CD4-positive, alpha-beta T cell (primary cell): ENCODE results near the gene GPR3. TPM values are rescaled to one million over a fixed set of nuclear protein-coding genes. Genes with fewer than 3 reads are reported as not detected.

ENCODE experiments used
- ATAC-seq: fragments of 200-7000 bp; cut with Tn5 transposase; one replicate; pipeline ENCODE4 v1.10.0; 2022; ENCODE audit warnings: mild to moderate bottlenecking; ENCODE audit not compliant: poor library complexity
- CTCF ChIA-PET: fragments of 350-600 bp; sonication (Branson Sonifier 250); formaldehyde crosslinking; loops from one replicate; lab custom pipeline; 2021; ENCODE audit warnings: antibody characterized with exemption, inconsistent platforms; lab: Charles Lee
- POLR2A ChIA-PET: fragments of 350-600 bp; sonication (Branson Sonifier 250); formaldehyde crosslinking; loops from one replicate; lab custom pipeline; 2021; ENCODE audit warnings: antibody characterized with exemption, inconsistent platforms; lab: Charles Lee
- DNase-seq, 14 experiments: peaks; one replicate each; pipeline ENCODE4 v3.0.0-alpha.2; 2013 to 2020; ENCODE audit warnings: mixed read lengths in 2 of 14
- H3K27ac ChIP-seq, 2 donors: one replicate each; pipeline versions ENCODE4 v1.5.1 to v1.7.0; 2013; ENCODE audit warnings: low read length in 2 of 2, low read depth in 1 of 2, mild to moderate bottlenecking in 1 of 2
- H3K27me3 ChIP-seq, 2 experiments: 1 replicate in 1 of 2; 2 replicates in 1 of 2; pipeline versions ENCODE4 v1.6.1 to v1.7.0; 2013; ENCODE audit warnings: low read length in 2 of 2, control low read depth in 1 of 2, mild to moderate bottlenecking in 1 of 2, moderate library complexity in 1 of 2; ENCODE audit not compliant: insufficient read depth in 2 of 2, control insufficient read depth in 1 of 2
- H3K36me3 ChIP-seq: one replicate; pipeline ENCODE4 v1.6.1; 2013; ENCODE audit warnings: low read length, control low read depth; ENCODE audit not compliant: insufficient read depth
- H3K4me1 ChIP-seq: one replicate; pipeline ENCODE4 v1.6.1; 2013; ENCODE audit warnings: low read length, control low read depth; ENCODE audit not compliant: insufficient read depth
- H3K4me3 ChIP-seq: one replicate; pipeline ENCODE4 v1.5.1; 2013; ENCODE audit warnings: mild to moderate bottlenecking, low read length, moderate library complexity
- H3K9me3 ChIP-seq, 2 experiments: 1 replicate in 1 of 2; 2 replicates in 1 of 2; pipeline versions ENCODE4 v1.6.1 to v1.7.0; 2013; ENCODE audit warnings: low read length in 2 of 2, mild to moderate bottlenecking in 2 of 2, control low read depth in 1 of 2, moderate library complexity in 1 of 2; ENCODE audit not compliant: control insufficient read depth in 1 of 2, insufficient read depth in 1 of 2
- H3K27ac Mint-ChIP-seq: one replicate; pipeline ENCODE4 v1.8.0; 2020; ENCODE audit warnings: mixed read lengths
- H3K27me3 Mint-ChIP-seq: one replicate; pipeline ENCODE4 v1.8.0; 2021; ENCODE audit warnings: mixed read lengths
- H3K36me3 Mint-ChIP-seq: one replicate; pipeline ENCODE4 v1.8.0; 2021; ENCODE audit warnings: low read depth, mixed read lengths
- H3K4me1 Mint-ChIP-seq: one replicate; pipeline ENCODE4 v1.8.0; 2021; ENCODE audit warnings: low read depth, mixed read lengths
- H3K4me3 Mint-ChIP-seq: one replicate; pipeline ENCODE4 v1.8.0; 2020; ENCODE audit warnings: mild to moderate bottlenecking, mixed read lengths
- H3K9me3 Mint-ChIP-seq: one replicate; pipeline ENCODE4 v1.8.0; 2020; ENCODE audit warnings: mixed read lengths
- CTCF ChIP-seq: fragments of 200-600 bp; IDR thresholded peaks from one replicate; pipeline ENCODE4 v1.8.0; 2022; ENCODE audit warnings: antibody characterized with exemption, mild to moderate bottlenecking
- intact Hi-C, 2 experiments: fragments of 100-400 bp; cut with DNase I in 1 of 2; cut with micrococcal nuclease in 1 of 2; formaldehyde crosslinking; loops; one replicate each; pipeline versions ENCODE4 v1.15.1 to v1.9.0; 2023 to 2025; cut with DNase I, micrococcal nuclease
- total RNA-seq, 174 experiments: library from RNA in 2 of 174; stranded (reverse) in 2 of 174; gene quantifications; one replicate each; pipeline ENCODE4 v1.2.3 and lab custom pipeline; 2021 to 2026

The GPR3 gene
- total RNA-seq, 2 experiments from 2014 or later = 0.14 to 0.19 TPM

- Mint-ChIP-seq H3K4me3 (peak overlapping the region; percentile 27), H3K36me3 (peaks cover 10% of the 10 kb centered on the region), H3K27me3 (no peaks in the 10 kb centered on the region), H3K4me1 (peaks cover 87% of the 10 kb centered on the region), H3K27ac (peak overlapping the region; percentile 80), H3K9me3 (no peaks in the 10 kb centered on the region)
- intact Hi-C loops = loop anchor here (5.0 kb wide), 2 partner anchors 39 to 59 kb away; partner anchors contain the start of gene WASF2 (in 1 of the 2)
- ATAC-seq (no peak), DNase-seq (no peak)
- H3K4me1 ChIP-seq = peaks cover 90% of the 10 kb centered on the region
- H3K27me3 ChIP-seq = no peaks in the 10 kb centered on the region
- H3K36me3 ChIP-seq = no peaks in the 10 kb centered on the region
- ChIA-PET CTCF (no interaction called here), POLR2A (interaction anchor here (1.1 to 1.3 kb wide), 2 partner anchors 10 to 56 kb away, joined by 4 to 5 read pairs; partner anchors contain the start of gene WASF2)
- no peak for TF ChIP-seq CTCF
- H3K9me3 ChIP-seq = no peaks in the 10 kb centered on the region
- no peak overlapping the region for H3K27ac ChIP-seq
- no peak overlapping the region for H3K4me3 ChIP-seq
Observed at GRCh38 chr1:27433706-27434105, 41.3 kb downstream of the GPR3 start.

GRCh38 chr1:27435566-27436203, 43.3 kb downstream of the GPR3 start:
- intact Hi-C loops = loop anchor here (5.0 kb wide), 2 partner anchors 37 to 87 kb away; no protein-coding TSS in a partner anchor
- no peaks in the 10 kb centered on the region for H3K9me3 Mint-ChIP-seq
- ChIA-PET POLR2A (interaction anchor here (0.9 to 3.2 kb wide), 10 partner anchors 8 to 86 kb away, joined by 3 to 23 read pairs (median 4); partner anchors contain the start of gene WASF2), CTCF (interaction anchor here (0.9 to 1.8 kb wide), 2 partner anchors 19 to 41 kb away, joined by 3 to 10 read pairs; no protein-coding TSS in a partner anchor)
- H3K27me3 Mint-ChIP-seq = no peaks in the 10 kb centered on the region
- H3K27me3 ChIP-seq = no peaks in the 10 kb centered on the region
- peak overlapping the region; percentile 54 to 65 for H3K27ac ChIP-seq
- peak overlapping the region; percentile 21 for H3K4me3 ChIP-seq
- DNase-seq (peak in 3 of 14 experiments; percentile 36 to 60 (median 59)), ATAC-seq (no peak)
- no peak for TF ChIP-seq CTCF
- peaks cover 83% of the 10 kb centered on the region for H3K4me1 Mint-ChIP-seq
- peaks cover 9% of the 10 kb centered on the region for H3K36me3 ChIP-seq
- H3K4me3 Mint-ChIP-seq = peak overlapping the region; percentile 73
- H3K36me3 Mint-ChIP-seq = peaks cover 24% of the 10 kb centered on the region
- H3K9me3 ChIP-seq = no peaks in the 10 kb centered on the region
- peaks cover 77% of the 10 kb centered on the region for H3K4me1 ChIP-seq
- H3K27ac Mint-ChIP-seq = peak overlapping the region; percentile 80

GRCh38 chr1:27436204-27437159, 44.1 kb downstream of the GPR3 start:
- H3K4me1 ChIP-seq = peaks cover 69% of the 10 kb centered on the region
- H3K4me3 Mint-ChIP-seq = peak overlapping the region; percentile 73
- H3K9me3 ChIP-seq = no peaks in the 10 kb centered on the region
- peaks cover 28% of the 10 kb centered on the region for H3K36me3 Mint-ChIP-seq
- H3K9me3 Mint-ChIP-seq = no peaks in the 10 kb centered on the region
- DNase-seq = peak in 4 of 14 experiments; percentile 34 to 78 (median 64)
- ATAC-seq = peak; percentile 96
- H3K27me3 ChIP-seq = no peaks in the 10 kb centered on the region
- H3K27me3 Mint-ChIP-seq = no peaks in the 10 kb centered on the region
- TF ChIP-seq CTCF = no peak
- peaks cover 75% of the 10 kb centered on the region for H3K4me1 Mint-ChIP-seq
- peak overlapping the region; percentile 21 for H3K4me3 ChIP-seq
- H3K27ac ChIP-seq = peak overlapping the region; percentile 54 to 65
- peak overlapping the region; percentile 80 for H3K27ac Mint-ChIP-seq
- peaks cover 9% of the 10 kb centered on the region for H3K36me3 ChIP-seq
- ChIA-PET CTCF (interaction anchor here (0.6 to 3.9 kb wide), 6 partner anchors 9 to 391 kb away, joined by 3 to 18 read pairs (median 3); no protein-coding TSS in a partner anchor), POLR2A (interaction anchor here (0.7 to 3.2 kb wide), 16 partner anchors 9 to 165 kb away, joined by 3 to 23 read pairs (median 4); partner anchors contain the start of gene WASF2)
- intact Hi-C loops = loop anchor here (5.0 kb wide), 2 partner anchors 36 to 86 kb away; no protein-coding TSS in a partner anchor
